Spleen (tissue), 7 donors: Measurements from ENCODE around the gene DPM3.

Experiments used
- CTCF ChIP-seq, 11 experiments: fragments of 200-600 bp in 7 of 11; fragments of 450-650 bp in 4 of 11; sonication (generic) in 4 of 11; IDR thresholded peaks in 8 of 11; conservative IDR thresholded peaks in 3 of 11; 1 replicate in 7 of 11; 2 replicates in 4 of 11; pipeline versions ENCODE4 v1.4.0 to v1.8.0; 2016 to 2021; ENCODE audit warnings: antibody characterized with exemption in 11 of 11, inconsistent platforms in 4 of 11, mild to moderate bottlenecking in 1 of 11
- POLR2A ChIP-seq, 3 donors: fragments of 450-650 bp; IDR thresholded peaks; one replicate each; pipeline ENCODE4 v1.5.1; 2017; ENCODE audit warnings: antibody characterized with exemption in 3 of 3, mild to moderate bottlenecking in 1 of 3
- donor health status: DM: no; HTN: no; CAD: no; lungs with moderate emphysema.
- donor health status: DM: no; HTN: no; CAD: no.
- donor health status: DM: no; HTN: no; CAD: no.

GRCh38 chr1:155166051-155166470, 25.7 kb upstream of the DPM3 start:
- no peak for TF ChIP-seq POLR2A (IDR thresholded peaks at IDR 0.05)
- TF ChIP-seq CTCF (IDR thresholded peaks at IDR 0.05 in 8 of 11, conservative IDR thresholded peaks at IDR 0.05 in 3 of 11), result no peak
